ES-I3 (cell line): ENCODE data around the gene KRT83.
"Not testable (repeated sequence)": the region's sequence is repeated elsewhere in the genome, so short reads cannot be mapped to it uniquely, and the experiment has no call there.

ENCODE experiments used
- H3K36me3 ChIP-seq: 2 replicates; pipeline ENCODE4 v1.6.1; 2013; ENCODE audit warnings: mild to moderate bottlenecking, low read length, control low read depth, moderate library complexity; ENCODE audit not compliant: insufficient read depth
- H3K4me1 ChIP-seq: 2 replicates; pipeline ENCODE4 v1.6.1; 2013; ENCODE audit warnings: mild to moderate bottlenecking, control low read depth, low read length; ENCODE audit not compliant: insufficient read depth
- H3K9ac ChIP-seq: 2 replicates; pipeline ENCODE4 v1.6.1; 2013; ENCODE audit warnings: low read depth, mild to moderate bottlenecking, low read length, moderate library complexity
- H3K9me3 ChIP-seq: 2 replicates; pipeline ENCODE4 v1.6.1; 2013; ENCODE audit warnings: mild to moderate bottlenecking, low read length, moderate library complexity; ENCODE audit not compliant: control insufficient read depth, insufficient read depth

Gene KRT83

GRCh38 chr12:52327830-52328500 lies 6.8 kb upstream of the KRT83 start:
- Histone ChIP-seq H3K9ac (no peak overlapping the region), H3K4me1 (no peaks in the 10 kb centered on the region), H3K9me3 (no peaks in the 10 kb centered on the region), H3K36me3 (no peaks in the 10 kb centered on the region)

GRCh38 chr12:52327052-52327829 lies 6.0 kb upstream of the KRT83 start:
- no peaks in the 10 kb centered on the region for H3K36me3 ChIP-seq
- H3K9me3 ChIP-seq, result no peaks in the 10 kb centered on the region
- no peak overlapping the region for H3K9ac ChIP-seq
- no peaks in the 10 kb centered on the region for H3K4me1 ChIP-seq

- H3K9ac ChIP-seq, result no peak overlapping the region
- H3K4me1 ChIP-seq, result no peaks in the 10 kb centered on the region
- H3K9me3 ChIP-seq, result no peaks in the 10 kb centered on the region
- no peaks in the 10 kb centered on the region for H3K36me3 ChIP-seq
These were observed 2.9 kb upstream of the KRT83 start for GRCh38 chr12:52324153-52324444.

GRCh38 chr12:52323416-52324152 lies 2.4 kb upstream of the KRT83 start:
- no peak overlapping the region for H3K9ac ChIP-seq
- H3K9me3 ChIP-seq, result no peaks in the 10 kb centered on the region
- H3K4me1 ChIP-seq, result no peaks in the 10 kb centered on the region
- no peaks in the 10 kb centered on the region for H3K36me3 ChIP-seq

GRCh38 chr12:52323001-52323400 lies 1.8 kb upstream of the KRT83 start:
- H3K36me3 ChIP-seq, result no peaks in the 10 kb centered on the region
- H3K4me1 ChIP-seq, result no peaks in the 10 kb centered on the region
- H3K9me3 ChIP-seq, result no peaks in the 10 kb centered on the region
- no peak overlapping the region for H3K9ac ChIP-seq

- Histone ChIP-seq H3K9me3 (no peaks in the 10 kb centered on the region), H3K9ac (no peak overlapping the region), H3K4me1 (no peaks in the 10 kb centered on the region), H3K36me3 (no peaks in the 10 kb centered on the region)
These were observed 871 bp upstream of the KRT83 start for GRCh38 chr12:52322069-52322468.

- Histone ChIP-seq H3K4me1 (no peaks in the 10 kb centered on the region), H3K9ac (no peak overlapping the region), H3K36me3 (no peaks in the 10 kb centered on the region), H3K9me3 (no peaks in the 10 kb centered on the region)
These were observed 220 bp upstream of the KRT83 start for GRCh38 chr12:52321418-52321817.

GRCh38 chr12:52319097-52319496 lies 2.1 kb downstream of the KRT83 start:
- H3K4me1 ChIP-seq, result no peaks in the 10 kb centered on the region
- H3K36me3 ChIP-seq, result no peaks in the 10 kb centered on the region
- H3K9me3 ChIP-seq, result no peaks in the 10 kb centered on the region
- H3K9ac ChIP-seq, result no peak overlapping the region

- Histone ChIP-seq H3K4me1 (no peaks in the 10 kb centered on the region), H3K36me3 (no peaks in the 10 kb centered on the region), H3K9ac (no peak overlapping the region), H3K9me3 (no peaks in the 10 kb centered on the region)
These were observed 2.8 kb downstream of the KRT83 start for GRCh38 chr12:52318241-52318990.

GRCh38 chr12:52317468-52318052 lies 3.6 kb downstream of the KRT83 start:
- Histone ChIP-seq H3K4me1 (no peaks in the 10 kb centered on the region), H3K36me3 (no peaks in the 10 kb centered on the region), H3K9me3 (no peaks in the 10 kb centered on the region), H3K9ac (no peak overlapping the region)

GRCh38 chr12:52316701-52317100 lies 4.5 kb downstream of the KRT83 start:
- H3K9me3 ChIP-seq, result no peaks in the 10 kb centered on the region
- no peak overlapping the region for H3K9ac ChIP-seq
- no peaks in the 10 kb centered on the region for H3K4me1 ChIP-seq
- H3K36me3 ChIP-seq, result no peaks in the 10 kb centered on the region

GRCh38 chr12:52316290-52316689 lies 4.9 kb downstream of the KRT83 start:
- H3K9me3 ChIP-seq, result no peaks in the 10 kb centered on the region
- no peak overlapping the region for H3K9ac ChIP-seq
- H3K36me3 ChIP-seq, result no peaks in the 10 kb centered on the region

GRCh38 chr12:52315721-52316120 lies 5.5 kb downstream of the KRT83 start:
- H3K9ac ChIP-seq, H3K4me1 ChIP-seq, H3K36me3 ChIP-seq, H3K9me3 ChIP-seq: not testable (repeated sequence)

More at GRCh38 chr12:52316290-52316689, 4.9 kb downstream of the KRT83 start:
- H3K4me1 ChIP-seq, result no peaks in the 10 kb centered on the region

GRCh38 chr12:52314511-52314910 lies 6.7 kb downstream of the KRT83 start:
- Histone ChIP-seq H3K36me3 (no peaks in the 10 kb centered on the region), H3K9me3 (no peaks in the 10 kb centered on the region), H3K9ac (no peak overlapping the region), H3K4me1 (no peaks in the 10 kb centered on the region)
